ENCODE data around the gene OBSCN.
A peak's percentile ranks its signal among the peaks of the same experiment; 100 is the strongest.
"Not testable (repeated sequence)": the region's sequence is repeated elsewhere in the genome, so short reads cannot be mapped to it uniquely, and the experiment has no call there.

OBSCN gene

DNA sequence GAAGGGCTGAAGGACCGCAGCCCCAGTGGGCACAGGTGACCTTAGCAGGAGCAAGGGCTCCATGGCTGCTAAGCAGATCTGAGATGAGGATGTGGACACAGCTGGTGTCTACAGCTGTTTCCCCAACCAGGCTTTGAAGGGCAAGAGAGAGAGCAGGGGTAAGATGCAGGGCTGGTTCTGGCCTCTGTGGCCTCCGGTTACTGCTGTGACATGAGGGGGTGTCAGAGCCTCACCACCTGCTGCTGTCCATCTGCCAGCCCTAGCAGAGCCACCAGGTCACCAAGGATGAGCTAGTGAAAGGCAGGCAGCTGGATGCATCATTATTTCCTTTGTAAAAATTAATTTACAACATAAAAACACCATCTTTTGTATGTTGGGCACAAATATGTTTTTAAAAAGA lies 33.4 kb downstream of the OBSCN start:
- Mint-ChIP-seq H3K36me3 (peaks cover 77% of the 10 kb centered on the region), H3K4me1 (peaks cover 12% of the 10 kb centered on the region), H3K27me3 (no peaks in the 10 kb centered on the region), H3K27ac (no peak overlapping the region), H3K4me3 (no peak overlapping the region), H3K9me3 (peaks cover 32% of the 10 kb centered on the region)

DNA sequence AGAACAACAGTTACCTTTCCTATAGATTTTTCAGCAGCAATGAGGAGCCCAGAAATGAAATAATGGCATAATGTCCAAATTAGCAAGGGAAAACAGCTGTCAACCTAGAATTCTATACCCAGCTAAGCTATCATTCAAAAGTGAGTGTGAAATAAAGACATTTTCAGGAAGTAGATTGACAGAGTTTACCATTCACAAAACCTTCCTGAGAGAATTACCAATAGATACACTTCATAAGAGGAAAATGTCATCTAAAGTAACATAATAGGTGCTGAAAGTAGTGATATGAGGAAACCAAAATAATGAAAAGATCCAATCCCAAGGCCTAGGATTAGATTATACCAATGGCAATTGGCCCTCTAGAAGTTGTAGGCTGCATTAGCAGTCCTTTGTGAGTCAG lies 34.6 kb downstream of the OBSCN start:
- H3K27me3 Mint-ChIP-seq: no peaks in the 10 kb centered on the region
- no peak overlapping the region for H3K27ac Mint-ChIP-seq
- peaks cover 16% of the 10 kb centered on the region for H3K4me1 Mint-ChIP-seq
- H3K36me3 Mint-ChIP-seq: peaks cover 80% of the 10 kb centered on the region
- no peak overlapping the region for H3K4me3 Mint-ChIP-seq
- H3K9me3 Mint-ChIP-seq: peaks cover 31% of the 10 kb centered on the region

DNA sequence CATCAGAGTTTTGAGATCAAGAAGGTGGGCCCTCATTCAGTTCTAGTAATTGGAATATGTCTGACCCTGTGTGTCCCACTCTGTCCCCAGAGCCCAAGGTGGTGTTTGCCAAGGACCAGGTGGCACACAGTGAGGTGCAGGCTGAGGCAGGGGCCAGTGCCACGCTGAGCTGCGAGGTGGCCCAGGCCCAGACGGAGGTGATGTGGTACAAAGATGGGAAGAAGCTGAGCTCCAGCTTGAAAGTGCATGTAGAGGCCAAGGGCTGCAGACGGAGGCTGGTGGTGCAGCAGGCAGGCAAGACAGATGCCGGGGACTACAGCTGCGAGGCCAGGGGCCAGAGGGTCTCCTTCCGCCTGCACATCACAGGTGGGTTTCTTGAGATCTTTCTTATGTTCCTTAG lies 35.2 kb downstream of the OBSCN start:
- Mint-ChIP-seq H3K9me3 (peaks cover 31% of the 10 kb centered on the region), H3K27ac (peak overlapping the region; percentile 8), H3K4me3 (no peak overlapping the region), H3K36me3 (peaks cover 82% of the 10 kb centered on the region), H3K27me3 (no peaks in the 10 kb centered on the region), H3K4me1 (peaks cover 16% of the 10 kb centered on the region)

DNA sequence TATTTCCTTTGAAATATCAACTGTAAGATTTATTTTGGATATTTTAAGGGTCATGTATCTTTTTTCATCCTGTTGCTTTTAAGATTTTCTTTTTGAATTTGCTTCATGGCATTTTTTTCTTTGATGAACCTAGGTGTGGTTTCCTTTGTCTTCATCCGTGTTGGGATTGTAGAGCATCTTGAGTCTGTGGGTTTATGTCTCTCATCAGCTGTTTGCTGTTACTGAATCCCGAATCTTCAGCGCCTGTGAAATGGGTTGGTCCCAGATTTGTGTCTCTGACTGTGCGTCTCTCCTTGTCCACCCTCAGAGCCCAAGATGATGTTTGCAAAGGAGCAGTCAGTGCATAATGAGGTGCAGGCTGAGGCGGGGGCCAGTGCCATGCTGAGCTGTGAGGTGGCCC lies 36.1 kb downstream of the OBSCN start:
- peaks cover 16% of the 10 kb centered on the region for H3K4me1 Mint-ChIP-seq
- peaks cover 79% of the 10 kb centered on the region for H3K36me3 Mint-ChIP-seq
- peaks cover 31% of the 10 kb centered on the region for H3K9me3 Mint-ChIP-seq

DNA sequence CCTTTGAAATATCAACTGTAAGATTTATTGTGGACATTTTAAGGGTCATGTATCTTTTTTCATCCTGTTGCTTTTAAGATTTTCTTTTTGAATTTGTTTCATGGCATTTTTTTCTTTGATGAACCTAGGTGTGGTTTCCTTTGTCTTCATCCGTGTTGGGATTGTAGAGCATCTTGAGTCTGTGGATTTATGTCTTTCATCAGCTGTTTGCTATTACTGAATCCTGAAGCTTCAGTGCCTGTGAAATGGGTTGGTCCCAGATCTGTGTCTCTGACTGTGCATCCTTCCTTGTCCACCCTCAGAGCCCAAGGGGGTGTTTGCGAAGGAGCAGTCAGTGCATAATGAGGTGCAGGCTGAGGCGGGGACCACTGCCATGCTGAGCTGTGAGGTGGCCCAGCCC lies 37.3 kb downstream of the OBSCN start:
- Mint-ChIP-seq H3K4me1 (peaks cover 16% of the 10 kb centered on the region), H3K27ac (no peak overlapping the region), H3K36me3 (peaks cover 74% of the 10 kb centered on the region), H3K9me3 (peaks cover 31% of the 10 kb centered on the region), H3K4me3 (no peak overlapping the region), H3K27me3 (no peaks in the 10 kb centered on the region)

More for the DNA sequence above, 36.1 kb downstream of the OBSCN start:
- not testable (repeated sequence) for H3K27me3 Mint-ChIP-seq, H3K4me3 Mint-ChIP-seq, H3K27ac Mint-ChIP-seq

DNA sequence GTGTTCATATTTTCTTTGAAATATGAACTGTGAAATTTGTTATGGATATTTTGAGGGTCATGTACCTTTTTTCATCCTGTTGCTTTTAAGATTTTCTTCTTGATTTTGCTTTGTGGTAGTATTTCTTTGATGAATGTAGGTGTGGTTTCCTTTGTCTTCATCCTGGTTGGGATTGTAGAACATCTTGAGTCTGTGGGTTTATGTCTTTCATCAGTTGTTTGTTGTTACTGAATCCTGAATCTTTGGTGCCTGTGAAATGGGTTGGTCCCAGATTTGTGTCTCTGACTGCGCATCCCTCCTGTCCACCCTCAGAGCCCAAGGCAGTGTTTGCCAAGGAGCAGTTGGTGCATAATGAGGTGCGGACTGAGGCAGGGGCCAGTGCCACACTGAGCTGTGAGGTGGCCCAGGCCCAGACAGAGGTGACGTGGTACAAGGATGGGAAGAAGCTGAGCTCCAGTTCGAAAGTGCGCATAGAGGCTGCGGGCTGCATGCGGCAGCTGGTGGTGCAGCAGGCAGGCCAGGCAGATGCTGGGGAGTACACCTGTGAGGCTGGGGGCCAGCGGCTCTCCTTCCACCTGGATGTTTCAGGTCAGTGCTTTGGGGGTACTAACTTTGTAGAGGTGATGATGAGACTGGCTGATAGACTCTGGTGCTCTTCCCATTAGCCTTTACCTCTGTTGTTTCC lies 38.5 kb downstream of the OBSCN start:
- Mint-ChIP-seq H3K36me3 (peaks cover 68% of the 10 kb centered on the region), H3K9me3 (peaks cover 26% of the 10 kb centered on the region), H3K27me3 (no peaks in the 10 kb centered on the region), H3K4me3 (peak overlapping the region; percentile 9), H3K4me1 (peaks cover 16% of the 10 kb centered on the region), H3K27ac (no peak overlapping the region)

DNA sequence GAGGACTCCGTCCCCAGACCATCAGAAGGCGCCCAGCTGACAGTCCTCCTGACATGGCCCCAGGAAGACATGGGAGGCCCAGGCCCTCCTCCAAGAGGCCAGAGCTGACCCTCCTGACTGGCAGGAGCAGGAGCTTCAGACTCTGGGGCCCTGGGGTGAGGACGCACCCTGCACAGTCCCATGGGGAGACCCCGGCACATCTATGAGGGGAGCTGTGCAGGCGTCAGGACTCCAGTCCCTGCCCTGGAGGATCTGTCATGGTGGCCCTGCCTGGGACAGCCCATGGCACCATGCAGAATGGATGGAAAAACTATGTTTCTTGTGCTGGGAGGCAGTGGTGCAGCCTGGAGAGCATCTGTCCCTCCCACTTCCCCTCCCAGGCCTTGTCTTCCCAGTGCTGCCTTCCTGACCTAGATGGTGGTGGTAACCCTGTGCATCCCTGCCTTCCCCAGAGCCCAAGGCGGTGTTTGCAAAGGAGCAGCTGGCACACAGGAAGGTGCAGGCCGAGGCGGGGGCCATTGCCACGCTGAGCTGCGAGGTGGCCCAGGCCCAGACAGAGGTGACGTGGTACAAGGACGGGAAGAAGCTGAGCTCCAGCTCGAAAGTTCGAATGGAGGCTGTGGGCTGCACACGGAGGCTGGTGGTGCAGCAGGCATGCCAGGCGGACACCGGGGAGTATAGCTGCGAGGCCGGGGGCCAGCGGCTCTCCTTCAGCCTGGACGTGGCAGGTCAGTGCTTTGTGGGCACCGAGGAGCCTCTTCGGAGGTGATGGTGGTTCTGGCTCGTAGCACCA lies 41.9 kb downstream of the OBSCN start:
- H3K4me1 Mint-ChIP-seq: peaks cover 16% of the 10 kb centered on the region
- no peak overlapping the region for H3K27ac Mint-ChIP-seq
- H3K4me3 Mint-ChIP-seq: no peak overlapping the region
- peaks cover 11% of the 10 kb centered on the region for H3K9me3 Mint-ChIP-seq
- H3K27me3 Mint-ChIP-seq: no peaks in the 10 kb centered on the region
- H3K36me3 Mint-ChIP-seq: peaks cover 46% of the 10 kb centered on the region

DNA sequence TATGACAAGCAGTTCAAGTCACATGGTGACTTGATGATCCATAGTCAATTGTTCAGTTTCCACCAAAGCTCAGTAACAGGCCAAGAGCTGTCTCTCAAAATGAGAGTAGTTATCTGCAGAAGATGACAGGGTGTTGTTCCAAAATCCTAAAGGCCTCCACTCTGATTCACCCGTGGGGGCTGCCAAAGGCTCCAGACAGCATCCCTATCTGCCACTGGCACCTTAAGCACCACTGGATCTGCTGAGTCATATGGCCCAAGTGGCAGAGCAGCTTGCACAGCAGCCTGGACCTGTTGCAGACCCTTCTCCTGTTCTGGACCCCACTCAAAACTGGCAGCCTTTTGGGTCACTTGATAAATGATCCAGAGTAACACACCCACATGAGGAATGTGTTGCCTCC lies 44.6 kb downstream of the OBSCN start:
- not testable (repeated sequence) for H3K4me1 Mint-ChIP-seq, H3K9me3 Mint-ChIP-seq, H3K27me3 Mint-ChIP-seq, H3K4me3 Mint-ChIP-seq, H3K27ac Mint-ChIP-seq
- H3K36me3 Mint-ChIP-seq: peaks cover 32% of the 10 kb centered on the region

DNA sequence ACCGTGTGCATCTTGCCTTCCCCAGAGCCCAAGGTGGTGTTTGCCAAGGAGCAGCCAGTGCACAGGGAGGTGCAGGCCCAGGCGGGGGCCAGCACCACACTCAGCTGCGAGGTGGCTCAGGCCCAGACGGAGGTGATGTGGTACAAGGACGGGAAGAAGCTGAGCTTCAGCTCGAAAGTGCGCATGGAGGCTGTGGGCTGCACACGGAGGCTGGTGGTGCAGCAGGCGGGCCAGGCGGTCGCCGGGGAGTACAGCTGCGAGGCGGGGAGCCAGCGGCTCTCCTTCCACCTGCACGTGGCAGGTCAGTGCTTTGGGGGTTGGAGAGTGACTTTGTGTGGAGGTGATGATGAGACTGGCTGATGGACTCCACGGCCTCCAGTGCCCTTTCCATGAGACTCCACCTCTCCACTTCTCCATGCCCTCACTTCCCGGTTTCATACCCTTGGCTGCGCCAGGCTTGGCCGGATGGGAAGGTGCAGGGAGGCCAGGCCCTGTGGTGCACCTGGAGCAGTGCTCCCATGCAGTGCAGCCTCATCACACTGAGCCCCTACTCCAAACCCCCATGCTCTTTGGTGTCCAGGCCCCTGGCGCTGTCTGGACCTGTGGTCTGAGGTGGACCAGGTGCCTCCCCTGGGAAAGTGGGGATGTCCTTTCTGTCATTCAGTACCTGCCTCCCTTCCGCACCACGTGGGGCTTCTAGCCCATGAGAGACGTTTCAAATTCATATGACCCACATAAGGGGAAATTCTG lies 49.0 kb downstream of the OBSCN start:
- H3K4me3 Mint-ChIP-seq: no peak overlapping the region
- H3K36me3 Mint-ChIP-seq: peaks cover 25% of the 10 kb centered on the region
- no peak overlapping the region for H3K27ac Mint-ChIP-seq
- H3K27me3 Mint-ChIP-seq: no peaks in the 10 kb centered on the region
- no peaks in the 10 kb centered on the region for H3K4me1 Mint-ChIP-seq
- no peaks in the 10 kb centered on the region for H3K9me3 Mint-ChIP-seq

DNA sequence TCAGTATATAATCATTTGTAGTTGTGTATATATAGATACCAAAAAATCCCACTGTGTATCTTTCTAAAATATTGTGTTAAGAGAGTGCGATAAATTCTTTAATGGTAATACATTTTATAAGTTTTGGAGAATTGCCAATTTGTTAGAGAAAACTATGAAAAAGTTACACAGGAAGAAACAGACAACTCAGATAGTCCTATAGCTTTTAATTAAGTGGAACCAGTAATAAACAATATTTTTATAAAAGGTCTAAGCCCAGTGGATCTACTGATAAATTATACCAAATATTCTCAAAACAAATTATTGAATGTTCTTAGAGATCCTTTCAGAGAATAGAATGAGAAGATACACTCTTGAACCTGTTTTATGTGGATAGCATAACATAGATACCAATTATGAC lies 50.6 kb downstream of the OBSCN start:
- Mint-ChIP-seq H3K4me3 (no peak overlapping the region), H3K4me1 (no peaks in the 10 kb centered on the region), H3K9me3 (no peaks in the 10 kb centered on the region), H3K27me3 (no peaks in the 10 kb centered on the region), H3K36me3 (peaks cover 21% of the 10 kb centered on the region), H3K27ac (no peak overlapping the region)

DNA sequence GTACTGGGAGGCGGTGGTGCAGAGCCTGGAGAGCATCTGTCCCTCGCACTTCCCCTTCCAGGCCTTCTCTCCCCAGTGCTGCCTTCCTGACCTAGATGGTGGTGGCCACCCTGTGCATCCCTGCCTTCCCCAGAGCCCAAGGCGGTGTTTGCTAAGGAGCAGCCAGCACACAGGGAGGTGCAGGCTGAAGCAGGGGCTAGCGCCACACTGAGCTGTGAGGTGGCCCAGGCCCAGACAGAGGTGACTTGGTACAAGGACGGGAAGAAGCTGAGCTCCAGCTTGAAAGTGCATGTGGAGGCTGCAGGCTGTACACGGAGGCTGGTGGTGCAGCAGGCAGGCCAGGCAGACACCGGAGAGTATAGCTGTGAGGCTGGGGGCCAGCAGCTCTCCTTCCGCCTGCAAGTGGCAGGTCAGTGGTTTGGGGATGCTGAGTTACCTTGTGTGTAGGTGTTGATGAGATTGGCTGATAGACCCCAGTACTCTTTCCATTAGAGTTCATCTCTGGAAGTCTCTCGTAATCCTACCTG lies 51.6 kb downstream of the OBSCN start:
- no peaks in the 10 kb centered on the region for H3K9me3 Mint-ChIP-seq
- H3K27me3 Mint-ChIP-seq: no peaks in the 10 kb centered on the region
- peaks cover 21% of the 10 kb centered on the region for H3K36me3 Mint-ChIP-seq
- H3K4me3 Mint-ChIP-seq: no peak overlapping the region
- H3K27ac Mint-ChIP-seq: no peak overlapping the region
- H3K4me1 Mint-ChIP-seq: no peaks in the 10 kb centered on the region

DNA sequence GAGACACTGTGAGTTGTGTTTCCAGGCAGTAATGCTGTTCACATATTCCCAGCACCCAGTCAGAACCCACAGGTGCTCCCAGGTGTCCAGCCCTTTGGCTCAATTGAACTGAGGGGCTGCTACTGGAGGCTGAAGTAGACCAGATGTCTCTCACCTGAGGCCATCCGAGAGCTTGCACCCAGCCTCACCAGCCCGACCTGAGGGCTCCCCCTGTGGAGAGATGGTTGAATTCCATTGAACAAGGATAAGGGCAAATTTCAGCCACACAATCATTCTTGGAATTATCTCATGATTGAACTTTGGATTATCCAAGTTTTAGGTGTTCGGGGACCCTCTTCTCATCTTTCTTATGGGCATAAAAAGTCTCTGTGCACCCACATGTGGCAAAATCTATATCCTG lies 52.1 kb downstream of the OBSCN start:
- no peaks in the 10 kb centered on the region for H3K27me3 Mint-ChIP-seq
- no peak overlapping the region for H3K4me3 Mint-ChIP-seq
- peaks cover 21% of the 10 kb centered on the region for H3K36me3 Mint-ChIP-seq
- H3K9me3 Mint-ChIP-seq: no peaks in the 10 kb centered on the region
- H3K27ac Mint-ChIP-seq: no peak overlapping the region
- no peaks in the 10 kb centered on the region for H3K4me1 Mint-ChIP-seq

DNA sequence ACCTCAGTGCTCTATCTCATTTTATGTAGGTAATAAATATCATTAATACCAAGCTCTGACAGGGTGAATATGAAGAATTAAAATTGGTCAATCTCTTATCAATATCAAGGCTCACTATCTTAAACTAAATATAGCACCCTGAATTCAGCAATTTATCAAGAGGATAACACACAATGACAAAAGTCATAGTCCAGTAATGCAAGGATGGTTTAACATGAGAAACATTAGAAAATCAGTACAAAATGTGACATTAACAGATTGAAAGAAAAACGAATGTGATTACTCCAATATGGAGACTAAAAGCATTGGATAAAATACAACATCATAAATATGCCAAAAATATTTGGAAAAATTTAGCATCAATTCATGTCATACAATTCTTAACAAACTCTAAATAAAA lies 53.9 kb downstream of the OBSCN start:
- no peak overlapping the region for H3K27ac Mint-ChIP-seq
- peaks cover 13% of the 10 kb centered on the region for H3K36me3 Mint-ChIP-seq
- H3K27me3 Mint-ChIP-seq: no peaks in the 10 kb centered on the region
- no peaks in the 10 kb centered on the region for H3K4me1 Mint-ChIP-seq
- H3K4me3 Mint-ChIP-seq: no peak overlapping the region
- H3K9me3 Mint-ChIP-seq: no peaks in the 10 kb centered on the region

DNA sequence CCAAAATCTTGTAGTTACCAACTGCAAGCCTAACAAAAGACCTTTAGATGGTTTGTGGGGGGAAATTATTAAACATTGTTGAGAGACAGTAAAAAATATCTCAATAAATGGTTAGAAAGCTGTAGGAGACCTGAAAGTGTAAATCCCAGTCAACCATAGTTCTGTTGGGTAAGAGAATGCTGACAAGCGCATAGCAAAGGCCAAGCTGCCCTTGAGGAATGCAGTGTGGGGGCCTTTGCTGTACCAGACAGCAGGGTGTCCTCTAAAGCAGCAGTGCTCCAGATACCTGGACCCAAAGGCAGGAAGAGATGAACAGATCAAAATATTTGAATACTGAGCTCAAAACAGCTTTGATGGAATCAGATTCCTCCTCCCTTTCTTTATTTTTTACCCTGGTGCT lies 54.6 kb downstream of the OBSCN start:
- H3K36me3 Mint-ChIP-seq: peaks cover 9% of the 10 kb centered on the region
- H3K4me3 Mint-ChIP-seq: no peak overlapping the region
- H3K4me1 Mint-ChIP-seq: no peaks in the 10 kb centered on the region
- no peak overlapping the region for H3K27ac Mint-ChIP-seq
- H3K9me3 Mint-ChIP-seq: no peaks in the 10 kb centered on the region
- no peaks in the 10 kb centered on the region for H3K27me3 Mint-ChIP-seq

DNA sequence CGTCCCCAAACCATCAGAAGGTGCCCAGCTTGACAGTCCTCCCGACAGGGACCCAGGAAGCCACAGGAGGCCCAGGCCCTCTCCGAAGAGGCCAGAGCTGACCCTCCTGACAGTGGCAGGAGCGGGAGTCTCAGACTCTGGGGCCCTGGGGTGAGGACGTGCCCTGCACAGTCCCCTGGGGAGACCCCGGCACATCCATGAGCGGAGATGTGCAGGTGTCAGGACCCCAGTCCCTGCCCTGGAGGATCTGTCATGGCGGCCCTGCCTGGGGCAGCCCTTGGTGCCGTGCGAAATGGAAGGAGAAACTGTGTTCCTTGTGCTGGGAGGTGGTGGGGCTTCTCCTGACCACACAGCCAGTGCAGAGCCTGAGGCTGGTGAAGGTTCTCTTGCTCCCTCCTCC lies 55.8 kb downstream of the OBSCN start:
- no peak overlapping the region for H3K27ac Mint-ChIP-seq
- H3K27me3 Mint-ChIP-seq: no peaks in the 10 kb centered on the region
- H3K9me3 Mint-ChIP-seq: no peaks in the 10 kb centered on the region
- H3K36me3 Mint-ChIP-seq: peaks cover 9% of the 10 kb centered on the region
- no peaks in the 10 kb centered on the region for H3K4me1 Mint-ChIP-seq
- no peak overlapping the region for H3K4me3 Mint-ChIP-seq
